Gastroesophageal sphincter (tissue), 4 donors: ENCODE results near the gene IRF1. TPM values are rescaled to one million over a fixed set of nuclear protein-coding genes. Genes with fewer than 3 reads are reported as not detected.

Experiments used
- ATAC-seq: fragments of 150-250 bp; one replicate; pipeline ENCODE4 v1.9.1; 2016; ENCODE audit warnings: mild to moderate bottlenecking, moderate library complexity
- H3K27ac ChIP-seq, 4 donors: fragments of 200-600 bp; sonication (generic) in 3 of 4; 1 replicate in 3 of 4; 2 replicates in 1 of 4; pipeline ENCODE4 v1.5.1; 2016 to 2019
- H3K27me3 ChIP-seq: fragments of 200-600 bp; sonication (generic); one replicate; pipeline ENCODE4 v1.5.1; 2019
- H3K36me3 ChIP-seq, 2 donors: fragments of 200-600 bp; sonication (generic); one replicate each; pipeline ENCODE4 v1.5.1; 2019; ENCODE audit warnings: control low read depth in 1 of 2
- H3K4me1 ChIP-seq, 3 donors: fragments of 200-600 bp; sonication (generic); 1 replicate in 2 of 3; 2 replicates in 1 of 3; pipeline ENCODE4 v1.5.1; 2016 to 2019; ENCODE audit warnings: control low read depth in 2 of 3
- H3K4me3 ChIP-seq, 2 donors: fragments of 200-600 bp; sonication (generic); one replicate each; pipeline ENCODE4 v1.5.1; 2019; ENCODE audit warnings: mild to moderate bottlenecking in 1 of 2, moderate library complexity in 1 of 2
- H3K9me3 ChIP-seq, 3 donors: fragments of 200-600 bp; sonication (generic); one replicate each; pipeline ENCODE4 v1.5.1; 2017 to 2019; ENCODE audit warnings: control low read depth in 2 of 3
- CTCF ChIP-seq, 4 experiments: fragments of 200-600 bp in 2 of 4; fragments of 450-650 bp in 2 of 4; sonication (generic) in 1 of 4; IDR thresholded peaks; one replicate each; pipeline ENCODE4 v1.5.1; 2017 to 2019; ENCODE audit warnings: antibody characterized with exemption in 4 of 4, mild to moderate bottlenecking in 2 of 4, moderate library complexity in 2 of 4
- EP300 ChIP-seq: sonication (generic); formaldehyde crosslinking; IDR thresholded peaks from one replicate; pipeline ENCODE4 v1.6.1; 2017; ENCODE audit warnings: antibody characterized with exemption, mild to moderate bottlenecking
- POLR2A ChIP-seq, 2 donors: fragments of 450-650 bp; IDR thresholded peaks; one replicate each; pipeline ENCODE4 v1.6.1; 2017; ENCODE audit warnings: antibody characterized with exemption in 2 of 2, mild to moderate bottlenecking in 2 of 2, moderate library complexity in 1 of 2
- POLR2AphosphoS5 ChIP-seq: sonication (generic); formaldehyde crosslinking; IDR thresholded peaks from one replicate; pipeline ENCODE4 v1.6.1; 2017; ENCODE audit warnings: antibody characterized with exemption
- WGBS, 2 donors: methylation state at CpG; one replicate each; pipeline ENCODE4 v1.1.5; 2018; ENCODE audit warnings: low coverage in 1 of 2; 5-methylcytosine and 5-hydroxymethylcytosine counted together
- total RNA-seq, 4 donors: library from RNA; depleted of rRNA; stranded (reverse); fragments of >200 nt; gene quantifications; one replicate each; pipeline ENCODE4 v1.1.0, GENCODE V29; 2016

Gene IRF1
- total RNA-seq, 4 donors from 2014 or later = 10.9 to 74.3 (median 19.4) TPM

- Histone ChIP-seq H3K9me3 (no peaks in the 10 kb centered on the region), H3K4me3 (no peak overlapping the region), H3K27ac (no peak overlapping the region), H3K27me3 (no peaks in the 10 kb centered on the region), H3K4me1 (peaks cover 0 to 43% (median 15%) of the 10 kb centered on the region in 3 donors), H3K36me3 (peaks cover 0 to 13% of the 10 kb centered on the region in 2 donors)
- no peak for ATAC-seq
- TF ChIP-seq EP300 = no peak
- no peak for TF ChIP-seq CTCF (IDR thresholded peaks at IDR 0.05)
- TF ChIP-seq POLR2A (IDR thresholded peaks at IDR 0.05) = no peak
- no peak for TF ChIP-seq POLR2AphosphoS5
- 74 to 76% methylated on average over 7 to 8 of the region's 8 CpGs for WGBS, 2 donors
These were observed 17.5 kb downstream of the IRF1 start for GRCh38 chr5:132473019-132473531.

- H3K27me3 ChIP-seq = no peaks in the 10 kb centered on the region
- no peak for TF ChIP-seq POLR2AphosphoS5
- H3K4me3 ChIP-seq = no peak overlapping the region
- WGBS, 2 donors = 95 to 97% methylated on average over 4 to 8 of the region's 8 CpGs
- ATAC-seq = no peak
- H3K4me1 ChIP-seq = peaks cover 0 to 39% (median 17%) of the 10 kb centered on the region in 3 donors
- H3K36me3 ChIP-seq = peaks cover 0 to 16% of the 10 kb centered on the region in 2 donors
- H3K27ac ChIP-seq = no peak overlapping the region
- no peaks in the 10 kb centered on the region for H3K9me3 ChIP-seq
These were observed 18.1 kb downstream of the IRF1 start for GRCh38 chr5:132472431-132472830.

- H3K27me3 ChIP-seq = no peaks in the 10 kb centered on the region
- H3K9me3 ChIP-seq = no peaks in the 10 kb centered on the region
- ATAC-seq = no peak
- H3K36me3 ChIP-seq = peaks cover 0 to 21% of the 10 kb centered on the region in 2 donors
- H3K4me1 ChIP-seq = peaks cover 0 to 39% (median 19%) of the 10 kb centered on the region in 3 donors
- H3K4me3 ChIP-seq = no peak overlapping the region
- no peak overlapping the region for H3K27ac ChIP-seq
- TF ChIP-seq POLR2A (IDR thresholded peaks at IDR 0.05) (no peak), CTCF (IDR thresholded peaks at IDR 0.05) (no peak), POLR2AphosphoS5 (no peak), EP300 (no peak)
- WGBS, 2 donors = 98 to 100% methylated on average over 2 to 5 of the region's 7 CpGs
These were observed 18.6 kb downstream of the IRF1 start for GRCh38 chr5:132471944-132472343.

- Histone ChIP-seq H3K4me3 (no peak overlapping the region), H3K27me3 (no peaks in the 10 kb centered on the region), H3K27ac (no peak overlapping the region), H3K9me3 (no peaks in the 10 kb centered on the region), H3K4me1 (peaks cover 0 to 39% (median 19%) of the 10 kb centered on the region in 3 donors), H3K36me3 (peaks cover 0 to 26% of the 10 kb centered on the region in 2 donors)
- ATAC-seq = no peak
- 75 to 90% methylated on average over 2 of the region's 2 CpGs for WGBS, 2 donors
- TF ChIP-seq EP300 = no peak
- TF ChIP-seq POLR2A (IDR thresholded peaks at IDR 0.05) = no peak
- TF ChIP-seq POLR2AphosphoS5 = no peak
- TF ChIP-seq CTCF (IDR thresholded peaks at IDR 0.05) = no peak
These were observed 19.2 kb downstream of the IRF1 start for GRCh38 chr5:132471151-132471907.

GRCh38 chr5:132470596-132470995, 20.0 kb downstream of the IRF1 start:
- WGBS, 2 donors = 71 to 100% methylated on average over 1 of the region's 1 CpG
- H3K4me3 ChIP-seq = no peak overlapping the region
- H3K27ac ChIP-seq = no peak overlapping the region
- TF ChIP-seq POLR2AphosphoS5 (no peak), EP300 (no peak), POLR2A (IDR thresholded peaks at IDR 0.05) (no peak), CTCF (IDR thresholded peaks at IDR 0.05) (no peak)
- no peaks in the 10 kb centered on the region for H3K27me3 ChIP-seq
- H3K9me3 ChIP-seq = no peaks in the 10 kb centered on the region
- ATAC-seq = no peak
- H3K36me3 ChIP-seq = peaks cover 0 to 27% of the 10 kb centered on the region in 2 donors
- H3K4me1 ChIP-seq = peaks cover 0 to 39% (median 13%) of the 10 kb centered on the region in 3 donors
